Measurements from ENCODE around the gene ADH1A. TPM values are rescaled to one million over a fixed set of nuclear protein-coding genes. Genes with fewer than 3 reads are reported as not detected.
"Not testable (repeated sequence)": the region's sequence is repeated elsewhere in the genome, so short reads cannot be mapped to it uniquely, and the experiment has no call there.

The ADH1A gene
- total RNA-seq, 2 donors from 2014 or later: 0.26 TPM; not detected in 1

GRCh38 chr4:99248714-99249113 is 42.1 kb downstream of the ADH1A start:
- TF ChIP-seq POLR2A (IDR thresholded peaks at IDR 0.05): no peak
- TF ChIP-seq, protein P1, sequence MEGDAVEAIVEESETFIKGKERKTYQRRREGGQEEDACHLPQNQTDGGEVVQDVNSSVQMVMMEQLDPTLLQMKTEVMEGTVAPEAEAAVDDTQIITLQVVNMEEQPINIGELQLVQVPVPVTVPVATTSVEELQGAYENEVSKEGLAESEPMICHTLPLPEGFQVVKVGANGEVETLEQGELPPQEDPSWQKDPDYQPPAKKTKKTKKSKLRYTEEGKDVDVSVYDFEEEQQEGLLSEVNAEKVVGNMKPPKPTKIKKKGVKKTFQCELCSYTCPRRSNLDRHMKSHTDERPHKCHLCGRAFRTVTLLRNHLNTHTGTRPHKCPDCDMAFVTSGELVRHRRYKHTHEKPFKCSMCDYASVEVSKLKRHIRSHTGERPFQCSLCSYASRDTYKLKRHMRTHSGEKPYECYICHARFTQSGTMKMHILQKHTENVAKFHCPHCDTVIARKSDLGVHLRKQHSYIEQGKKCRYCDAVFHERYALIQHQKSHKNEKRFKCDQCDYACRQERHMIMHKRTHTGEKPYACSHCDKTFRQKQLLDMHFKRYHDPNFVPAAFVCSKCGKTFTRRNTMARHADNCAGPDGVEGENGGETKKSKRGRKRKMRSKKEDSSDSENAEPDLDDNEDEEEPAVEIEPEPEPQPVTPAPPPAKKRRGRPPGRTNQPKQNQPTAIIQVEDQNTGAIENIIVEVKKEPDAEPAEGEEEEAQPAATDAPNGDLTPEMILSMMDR (IDR thresholded peaks at IDR 0.05): no peak
- Histone ChIP-seq H3K27me3 (no peaks in the 10 kb centered on the region), H3K36me3 (replicated peaks in 1 of 2; ENCODE audit: insufficient read depth in 1 of 2, low read depth in 2 of 2) (no peaks in the 10 kb centered on the region), H3K27ac (no peak overlapping the region), H3K4me1 (no peaks in the 10 kb centered on the region), H3K9me3 (no peaks in the 10 kb centered on the region), H3K4me3 (no peak overlapping the region)
- no peak for ATAC-seq
- 68 to 75% methylated on average over 1 of the region's 1 CpG for WGBS, 2 donors
- no peak for DNase-seq
- intact Hi-C loops (cut with DNase I): no loop called here

DNA sequence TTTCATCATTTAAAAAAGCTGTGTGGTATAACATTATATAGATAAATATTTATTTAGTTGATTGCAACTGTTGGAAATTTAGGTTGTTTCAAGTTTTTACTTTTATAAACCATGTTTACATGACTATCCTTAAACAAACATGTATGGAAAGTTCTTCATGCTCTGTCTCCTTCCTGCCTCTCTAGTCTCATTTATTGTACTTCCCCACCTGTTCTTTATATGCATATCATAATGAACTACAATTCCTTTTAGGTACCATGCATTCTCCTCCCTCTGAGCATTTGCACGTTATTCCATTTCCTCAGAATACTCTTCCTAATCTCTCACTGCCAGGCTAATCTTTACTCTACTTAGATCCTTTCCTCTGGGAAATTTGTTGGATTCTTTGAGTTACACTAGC is 54.8 kb downstream of the ADH1A start:
- intact Hi-C loops (cut with DNase I): no loop called here
- no peak overlapping the region for H3K4me3 ChIP-seq
- H3K27me3 ChIP-seq: no peaks in the 10 kb centered on the region
- DNase-seq: no peak
- ATAC-seq: no peak
- no peak overlapping the region for H3K27ac ChIP-seq
- no peaks in the 10 kb centered on the region for H3K36me3 ChIP-seq (replicated peaks in 1 of 2; ENCODE audit: insufficient read depth in 1 of 2, low read depth in 2 of 2)
- 70 to 88% methylated on average over 1 of the region's 1 CpG for WGBS, 2 donors
- TF ChIP-seq POLR2A (IDR thresholded peaks at IDR 0.05): no peak
- TF ChIP-seq, protein P1 (IDR thresholded peaks at IDR 0.05): no peak
- H3K9me3 ChIP-seq: no peaks in the 10 kb centered on the region
- H3K4me1 ChIP-seq: no peaks in the 10 kb centered on the region

GRCh38 chr4:99234331-99235010 is 56.3 kb downstream of the ADH1A start:
- Histone ChIP-seq H3K4me1 (no peaks in the 10 kb centered on the region), H3K36me3 (replicated peaks in 1 of 2; ENCODE audit: insufficient read depth in 1 of 2, low read depth in 2 of 2) (no peaks in the 10 kb centered on the region), H3K27ac (no peak overlapping the region), H3K4me3 (no peak overlapping the region), H3K9me3 (no peaks in the 10 kb centered on the region), H3K27me3 (no peaks in the 10 kb centered on the region)
- intact Hi-C loops (cut with DNase I): no loop called here
- no peak for TF ChIP-seq POLR2A (IDR thresholded peaks at IDR 0.05)
- TF ChIP-seq, protein P1 (IDR thresholded peaks at IDR 0.05): no peak
- DNase-seq (no peak), ATAC-seq (no peak)
- WGBS, 2 donors: 57 to 60% methylated on average over 2 of the region's 2 CpGs

DNA sequence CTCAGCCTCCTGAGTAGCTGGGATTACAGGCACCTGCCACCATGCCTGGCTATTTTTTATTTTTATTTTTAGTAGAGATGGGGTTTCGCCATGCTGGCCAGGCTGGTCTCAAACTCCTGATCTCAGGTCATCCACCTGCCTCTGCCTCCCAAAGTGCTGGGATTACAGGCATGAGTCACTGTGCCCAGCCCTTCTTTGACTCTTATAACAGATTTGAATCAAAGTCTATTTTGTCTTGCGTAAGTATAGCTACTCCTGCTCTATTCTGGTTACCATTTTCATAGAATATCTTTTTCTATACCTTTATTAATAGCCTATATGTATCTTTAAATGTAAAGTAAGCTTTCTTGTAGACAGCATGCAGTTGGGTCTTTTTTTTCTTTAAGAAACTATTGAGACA is 57.4 kb downstream of the ADH1A start:
- ATAC-seq; H3K9me3 ChIP-seq; H3K27me3 ChIP-seq; H3K27ac ChIP-seq; H3K36me3 ChIP-seq (replicated peaks in 1 of 2; ENCODE audit: insufficient read depth in 1 of 2, low read depth in 2 of 2); H3K4me1 ChIP-seq; H3K4me3 ChIP-seq; intact Hi-C loops (cut with DNase I); DNase-seq: not testable (repeated sequence)
- 82 to 84% methylated on average over 2 of the region's 2 CpGs for WGBS, 2 donors

DNA sequence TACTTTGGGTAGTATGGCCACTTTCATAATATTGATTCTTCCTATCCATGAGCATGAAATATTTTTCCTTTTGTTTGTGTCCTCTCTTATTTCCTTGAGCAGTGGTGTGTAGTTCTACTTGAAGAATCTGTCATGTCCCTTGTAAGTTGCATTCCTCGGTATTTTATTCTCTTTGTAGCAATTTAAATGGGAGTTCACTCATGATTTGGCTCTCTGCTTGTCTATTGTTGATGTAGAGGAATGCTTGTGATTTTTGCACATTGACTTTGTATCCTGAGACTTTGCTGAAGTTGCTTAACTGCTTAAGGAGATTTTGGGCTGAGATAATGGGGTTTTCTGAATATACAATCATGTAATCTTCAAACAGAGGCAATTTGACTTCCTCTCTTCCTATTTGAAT is 62.1 kb downstream of the ADH1A start:
- H3K36me3 ChIP-seq (replicated peaks in 1 of 2; ENCODE audit: insufficient read depth in 1 of 2, low read depth in 2 of 2); intact Hi-C loops (cut with DNase I); H3K27ac ChIP-seq; H3K9me3 ChIP-seq; ATAC-seq; DNase-seq; H3K4me1 ChIP-seq; H3K27me3 ChIP-seq; H3K4me3 ChIP-seq: not testable (repeated sequence)
- WGBS, 2 donors: 0 to 93% methylated on average over 1 of the region's 1 CpG

- H3K4me1 ChIP-seq; H3K36me3 ChIP-seq (replicated peaks in 1 of 2; ENCODE audit: insufficient read depth in 1 of 2, low read depth in 2 of 2); H3K4me3 ChIP-seq; H3K27ac ChIP-seq; H3K27me3 ChIP-seq; ATAC-seq; intact Hi-C loops (cut with DNase I); H3K9me3 ChIP-seq; DNase-seq: not testable (repeated sequence)
- 77 to 90% methylated on average over 4 of the region's 4 CpGs for WGBS, 2 donors
Observed at GRCh38 chr4:99227646-99228045, 63.1 kb downstream of the ADH1A start.

Other genes starting within 250 kb of the ADH1A start
- gene ADH5, start 202.2 kb downstream of the ADH1A start, total RNA-seq: 10 to 100 TPM; 30.0 to 63.3 TPM
- gene ADH4, start 146.7 kb downstream of the ADH1A start, total RNA-seq: not detected
- not detected for gene ADH6, start 71.7 kb downstream of the ADH1A start, total RNA-seq
- gene ADH1B, start 30.4 kb upstream of the ADH1A start, total RNA-seq: 100 to 1,000 TPM; 134 to 306 TPM
- 10 to 100 TPM; 10.9 to 38.9 TPM for gene ADH1C, start 61.8 kb upstream of the ADH1A start, total RNA-seq
- not detected for gene ADH7, start 144.4 kb upstream of the ADH1A start, total RNA-seq
- not detected for gene C4orf17, start 220.0 kb upstream of the ADH1A start, total RNA-seq